LNCaP clone FGC (cell line): ENCODE data around the gene CALCB.
A peak's percentile ranks its signal among the peaks of the same experiment; 100 is the strongest.

Source experiments
- DNase-seq: peaks from one replicate; pipeline ENCODE4 v3.0.0-alpha.2; 2011; ENCODE audit warnings: low read depth
- H3K4me3 ChIP-seq: 2 replicates; pipeline ENCODE4 v1.5.1; 2011; ENCODE audit warnings: mild to moderate bottlenecking, low read depth, low read length, control low read depth
- TF ChIP-seq, protein P1 (sequence below): IDR thresholded peaks from 2 replicates; pipeline ENCODE4 v1.5.1; 2012; ENCODE audit warnings: mild to moderate bottlenecking; ENCODE audit not compliant: control insufficient read depth, insufficient read depth; ENCODE audit errors: extremely low read depth

Gene CALCB

GRCh38 chr11:15097411-15097810 is 24.0 kb downstream of the CALCB start:
- no peak for DNase-seq
- TF ChIP-seq, protein P1, sequence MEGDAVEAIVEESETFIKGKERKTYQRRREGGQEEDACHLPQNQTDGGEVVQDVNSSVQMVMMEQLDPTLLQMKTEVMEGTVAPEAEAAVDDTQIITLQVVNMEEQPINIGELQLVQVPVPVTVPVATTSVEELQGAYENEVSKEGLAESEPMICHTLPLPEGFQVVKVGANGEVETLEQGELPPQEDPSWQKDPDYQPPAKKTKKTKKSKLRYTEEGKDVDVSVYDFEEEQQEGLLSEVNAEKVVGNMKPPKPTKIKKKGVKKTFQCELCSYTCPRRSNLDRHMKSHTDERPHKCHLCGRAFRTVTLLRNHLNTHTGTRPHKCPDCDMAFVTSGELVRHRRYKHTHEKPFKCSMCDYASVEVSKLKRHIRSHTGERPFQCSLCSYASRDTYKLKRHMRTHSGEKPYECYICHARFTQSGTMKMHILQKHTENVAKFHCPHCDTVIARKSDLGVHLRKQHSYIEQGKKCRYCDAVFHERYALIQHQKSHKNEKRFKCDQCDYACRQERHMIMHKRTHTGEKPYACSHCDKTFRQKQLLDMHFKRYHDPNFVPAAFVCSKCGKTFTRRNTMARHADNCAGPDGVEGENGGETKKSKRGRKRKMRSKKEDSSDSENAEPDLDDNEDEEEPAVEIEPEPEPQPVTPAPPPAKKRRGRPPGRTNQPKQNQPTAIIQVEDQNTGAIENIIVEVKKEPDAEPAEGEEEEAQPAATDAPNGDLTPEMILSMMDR: no peak
- H3K4me3 ChIP-seq: no peak overlapping the region

DNA sequence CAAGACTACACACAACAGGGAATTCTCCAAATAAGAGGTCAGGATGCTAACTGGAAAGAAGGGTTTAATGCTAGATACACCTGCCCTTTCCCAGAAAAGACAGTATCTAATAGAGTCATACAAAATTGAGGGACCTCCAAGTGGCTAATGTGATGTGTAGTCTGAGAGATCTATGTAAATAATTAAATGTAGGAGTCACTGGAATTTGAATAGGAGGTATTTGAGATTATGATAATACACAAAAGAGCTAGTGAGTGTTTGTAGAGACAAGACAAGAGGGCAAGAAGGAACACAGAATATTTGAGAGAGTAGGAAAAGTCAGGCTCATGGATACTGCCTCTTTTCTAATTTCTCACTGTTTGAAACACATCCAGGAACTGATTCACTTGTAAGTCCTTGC is 25.9 kb downstream of the CALCB start:
- H3K4me3 ChIP-seq: no peak overlapping the region
- TF ChIP-seq, protein P1: no peak
- no peak for DNase-seq

DNA sequence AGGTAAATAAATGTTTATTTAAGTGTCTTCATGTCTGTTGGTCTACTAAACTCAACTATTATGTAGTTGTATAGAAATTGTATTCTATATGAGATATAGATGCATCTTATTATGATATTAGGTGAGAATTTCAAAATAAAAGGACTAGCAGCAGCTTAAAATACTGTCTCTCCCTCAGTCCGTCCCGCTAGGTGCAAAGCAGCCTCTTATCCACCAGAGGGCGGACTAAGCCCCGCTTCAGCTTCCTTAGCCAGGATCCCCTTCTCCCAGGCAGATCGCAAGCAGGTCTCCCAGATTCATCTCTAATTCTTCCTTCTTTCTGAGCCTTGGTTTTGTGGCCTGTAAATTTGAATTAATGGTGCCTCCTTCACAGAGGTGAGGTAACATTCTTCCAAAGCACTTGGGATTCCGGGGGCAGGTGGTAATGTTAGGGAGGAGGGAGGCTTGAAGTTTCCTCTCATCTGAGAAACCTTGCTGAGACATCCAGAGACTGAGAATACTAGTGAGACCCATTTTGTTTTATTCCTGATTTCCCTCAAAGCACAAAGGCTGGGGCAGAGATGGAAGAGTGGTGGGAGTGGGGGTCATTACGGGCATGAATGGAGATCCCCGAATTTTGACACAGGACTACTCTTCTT is 27.8 kb downstream of the CALCB start:
- DNase-seq: peak; percentile 13
- no peak overlapping the region for H3K4me3 ChIP-seq
- TF ChIP-seq, protein P1: peak; percentile 95

GRCh38 chr11:15104166-15104565 is 30.8 kb downstream of the CALCB start:
- no peak overlapping the region for H3K4me3 ChIP-seq
- TF ChIP-seq, protein P1: no peak
- no peak for DNase-seq

GRCh38 chr11:15106201-15106965 is 33.0 kb downstream of the CALCB start:
- H3K4me3 ChIP-seq: no peak overlapping the region
- DNase-seq: no peak

DNA sequence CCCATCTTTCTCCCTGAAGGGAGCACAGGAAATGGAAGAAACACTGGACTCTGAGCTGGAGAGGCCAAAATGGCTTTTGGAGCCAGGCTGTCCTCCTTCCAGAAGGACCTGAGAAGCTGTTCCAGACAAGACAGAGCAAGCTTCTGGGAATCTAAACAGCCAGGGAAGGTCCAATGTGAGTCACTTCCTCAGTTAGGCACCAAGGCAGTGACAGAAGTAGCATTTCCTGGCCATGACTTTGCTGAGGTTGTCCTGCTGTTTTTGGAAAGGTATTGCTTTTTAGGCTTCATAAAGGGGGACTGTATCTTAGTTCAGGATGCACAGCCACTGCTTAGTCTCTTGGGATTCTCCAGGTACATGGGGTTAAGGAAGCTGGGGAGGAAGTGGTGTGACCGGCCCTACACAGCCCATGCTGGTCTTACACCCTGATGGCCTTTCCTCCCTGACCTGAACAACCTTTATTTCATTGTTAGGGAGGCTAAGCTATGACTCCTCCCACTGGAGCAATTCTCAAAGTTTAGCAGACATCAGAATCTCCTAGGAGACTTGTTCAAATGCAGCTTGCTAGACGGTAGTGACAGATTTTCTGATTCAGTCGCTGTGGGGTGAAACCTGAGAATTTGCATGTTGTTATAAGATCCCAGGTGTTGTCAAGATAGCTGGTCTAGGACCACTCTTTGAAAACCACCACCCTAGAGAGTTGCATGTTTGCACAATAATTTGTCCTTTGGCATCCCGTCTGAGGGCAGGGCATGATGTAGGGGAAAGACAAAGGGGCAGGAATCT is 34.5 kb downstream of the CALCB start:
- no peak overlapping the region for H3K4me3 ChIP-seq
- DNase-seq: no peak
- TF ChIP-seq, protein P1: no peak

More at GRCh38 chr11:15106201-15106965, 33.0 kb downstream of the CALCB start:
- TF ChIP-seq, protein P1: no peak
